ENCODE measurements around the gene ZFC3H1.

ZFC3H1 gene

DNA sequence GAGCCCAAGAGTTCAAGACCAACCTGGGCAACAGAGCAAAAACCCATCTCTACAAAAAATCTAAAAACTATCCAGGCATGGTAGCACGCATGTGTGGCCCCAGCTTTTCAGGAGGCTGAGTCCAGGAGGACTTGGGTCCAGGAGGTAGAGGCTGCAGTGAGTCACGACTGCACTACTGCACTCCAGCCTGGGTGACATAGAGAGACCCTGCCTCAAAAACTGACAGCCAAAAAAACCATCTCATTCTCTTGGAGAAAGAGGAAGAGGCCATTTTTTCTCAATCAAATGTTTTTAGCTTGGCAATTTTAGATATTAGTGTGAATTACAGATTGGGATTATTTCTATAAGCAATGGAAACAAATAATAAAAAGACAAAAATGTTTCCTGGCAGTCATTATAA, 38.2 kb downstream of the ZFC3H1 start:
- no peak overlapping the region for H3K4me3 ChIP-seq (ENCODE audit: low read depth, low read length)
- DNase-seq (ENCODE audit: low read depth) = no peak
- TF ChIP-seq, protein P1, sequence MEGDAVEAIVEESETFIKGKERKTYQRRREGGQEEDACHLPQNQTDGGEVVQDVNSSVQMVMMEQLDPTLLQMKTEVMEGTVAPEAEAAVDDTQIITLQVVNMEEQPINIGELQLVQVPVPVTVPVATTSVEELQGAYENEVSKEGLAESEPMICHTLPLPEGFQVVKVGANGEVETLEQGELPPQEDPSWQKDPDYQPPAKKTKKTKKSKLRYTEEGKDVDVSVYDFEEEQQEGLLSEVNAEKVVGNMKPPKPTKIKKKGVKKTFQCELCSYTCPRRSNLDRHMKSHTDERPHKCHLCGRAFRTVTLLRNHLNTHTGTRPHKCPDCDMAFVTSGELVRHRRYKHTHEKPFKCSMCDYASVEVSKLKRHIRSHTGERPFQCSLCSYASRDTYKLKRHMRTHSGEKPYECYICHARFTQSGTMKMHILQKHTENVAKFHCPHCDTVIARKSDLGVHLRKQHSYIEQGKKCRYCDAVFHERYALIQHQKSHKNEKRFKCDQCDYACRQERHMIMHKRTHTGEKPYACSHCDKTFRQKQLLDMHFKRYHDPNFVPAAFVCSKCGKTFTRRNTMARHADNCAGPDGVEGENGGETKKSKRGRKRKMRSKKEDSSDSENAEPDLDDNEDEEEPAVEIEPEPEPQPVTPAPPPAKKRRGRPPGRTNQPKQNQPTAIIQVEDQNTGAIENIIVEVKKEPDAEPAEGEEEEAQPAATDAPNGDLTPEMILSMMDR (IDR thresholded peaks at IDR 0.05; ENCODE audit: insufficient read depth, low read depth, low read length, missing control alignments) = no peak

GRCh38 chr12:71621938-71622337, 41.7 kb downstream of the ZFC3H1 start:
- TF ChIP-seq, protein P1 (IDR thresholded peaks at IDR 0.05; ENCODE audit: insufficient read depth, low read depth, low read length, missing control alignments) = no peak
- DNase-seq (ENCODE audit: low read depth) = no peak
- H3K4me3 ChIP-seq (ENCODE audit: low read depth, low read length) = no peak overlapping the region

DNA sequence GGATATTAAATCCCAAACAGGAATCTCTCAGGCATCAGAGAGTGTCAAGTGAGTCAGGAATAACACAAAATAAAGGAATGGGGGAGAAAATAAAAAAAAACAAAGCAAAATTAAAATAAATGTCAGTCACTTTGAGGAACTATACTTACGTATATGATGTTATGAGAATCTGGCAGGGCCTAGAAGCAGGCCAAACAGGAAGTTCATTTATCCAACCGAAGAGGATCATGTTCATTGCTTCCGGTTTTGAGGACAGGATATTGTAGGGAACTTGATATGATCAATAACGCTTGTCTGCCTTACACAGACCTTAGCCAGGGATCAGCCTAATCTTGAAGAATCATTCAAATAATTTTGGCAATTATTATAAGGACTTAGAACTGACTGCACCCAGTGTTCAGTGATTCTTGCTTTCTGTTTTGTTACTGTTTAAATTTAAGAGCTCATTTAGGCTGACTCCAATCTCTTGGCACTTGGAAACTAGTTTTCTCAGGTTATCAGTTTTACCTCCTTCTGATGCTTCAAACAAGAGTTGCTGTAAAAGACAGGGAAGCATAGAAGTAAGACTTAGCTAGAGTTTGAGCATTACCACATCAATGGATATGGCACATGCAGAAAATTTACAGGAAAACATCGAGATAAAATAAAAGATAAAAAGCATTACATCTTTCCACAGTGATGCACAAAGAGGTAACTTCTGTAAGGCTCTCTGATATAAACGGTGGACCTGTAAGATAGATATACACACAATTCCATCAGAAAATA, 53.4 kb downstream of the ZFC3H1 start:
- TF ChIP-seq, protein P1 (IDR thresholded peaks at IDR 0.05; ENCODE audit: insufficient read depth, low read depth, low read length, missing control alignments) = no peak
- H3K4me3 ChIP-seq (ENCODE audit: low read depth, low read length) = no peak overlapping the region
- no peak for DNase-seq (ENCODE audit: low read depth)

DNA sequence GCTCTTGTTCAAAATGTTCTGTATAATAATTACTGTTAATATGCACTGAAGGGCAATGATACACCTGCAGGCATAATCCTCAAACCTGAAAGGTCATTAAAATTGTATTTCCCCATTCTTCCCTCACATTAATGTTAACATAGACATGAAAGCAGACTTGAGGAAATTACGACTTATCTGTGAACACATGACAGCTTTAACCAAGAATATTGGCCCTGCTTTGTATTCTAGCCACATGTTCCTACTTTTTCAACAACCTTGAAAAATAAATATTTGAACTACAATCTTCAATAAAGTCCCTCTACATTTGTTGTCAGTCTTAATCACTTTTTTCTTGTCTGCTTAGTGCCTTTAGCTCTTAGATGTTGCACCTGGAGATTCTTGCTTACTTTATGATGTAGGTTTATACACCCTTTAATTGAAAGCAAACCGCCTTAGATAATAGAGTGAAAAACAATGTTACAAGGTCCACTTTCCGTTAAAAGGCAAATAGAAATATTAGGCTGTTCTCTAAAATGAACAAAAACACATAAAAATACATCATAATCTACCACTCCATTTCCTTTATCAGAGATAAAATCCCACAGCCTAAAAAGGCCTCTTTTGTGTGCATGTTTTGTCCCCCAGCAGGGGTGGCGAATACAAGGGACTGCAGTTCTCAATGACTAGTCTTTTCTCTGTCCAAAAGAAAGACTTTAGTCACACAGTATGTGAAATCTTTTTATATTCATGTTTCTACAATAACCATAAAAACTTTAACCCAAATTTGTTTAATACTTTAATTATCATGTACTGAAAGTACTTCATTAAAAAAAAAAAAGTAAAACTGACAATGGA, 55.9 kb downstream of the ZFC3H1 start:
- TF ChIP-seq, protein P1 (IDR thresholded peaks at IDR 0.05; ENCODE audit: insufficient read depth, low read depth, low read length, missing control alignments) = no peak
- H3K4me3 ChIP-seq (ENCODE audit: low read depth, low read length) = no peak overlapping the region
- no peak for DNase-seq (ENCODE audit: low read depth)

- H3K4me3 ChIP-seq (ENCODE audit: low read depth, low read length) = no peak overlapping the region
- DNase-seq (ENCODE audit: low read depth) = no peak
- TF ChIP-seq, protein P1 (IDR thresholded peaks at IDR 0.05; ENCODE audit: insufficient read depth, low read depth, low read length, missing control alignments) = no peak
These were observed 58.6 kb downstream of the ZFC3H1 start for GRCh38 chr12:71605039-71605438.

DNA sequence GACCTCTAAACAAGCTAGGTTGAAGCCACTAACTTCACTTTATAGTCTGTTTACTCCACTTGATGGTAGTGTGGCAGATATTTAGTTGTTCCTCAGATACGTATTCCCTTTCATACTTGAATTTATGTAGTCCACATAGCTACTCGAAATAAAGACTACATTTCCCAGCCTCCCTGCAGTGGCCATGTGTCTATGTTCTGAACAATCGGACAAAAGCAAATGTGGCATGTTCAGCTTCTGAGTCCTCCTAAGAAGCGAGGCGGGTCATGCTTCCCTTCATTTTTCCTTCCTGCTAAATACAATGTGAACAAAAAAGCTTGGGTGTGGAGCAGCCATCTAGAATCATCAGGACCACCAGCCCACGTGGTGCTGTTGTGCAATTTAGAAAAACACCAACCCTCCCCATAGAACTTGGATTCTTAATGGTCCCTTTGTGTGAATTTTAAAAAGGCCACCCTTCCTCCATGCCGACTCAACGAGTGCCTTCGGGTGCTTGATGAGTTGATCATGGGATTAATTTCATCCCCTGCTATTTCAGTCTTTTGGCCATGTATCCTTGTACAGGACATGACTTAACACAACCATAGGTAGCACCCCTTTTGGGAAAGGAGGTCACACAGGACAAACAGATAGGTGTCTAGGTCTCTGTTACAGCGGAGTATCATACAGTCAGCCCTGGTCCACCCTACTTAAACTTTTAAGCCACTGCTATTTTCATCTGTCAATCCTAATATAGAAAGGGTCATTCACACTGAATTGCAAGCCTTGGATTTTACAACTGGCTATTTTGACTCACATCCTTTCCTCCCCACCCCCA, 60.7 kb downstream of the ZFC3H1 start:
- DNase-seq (ENCODE audit: low read depth) = no peak
- H3K4me3 ChIP-seq (ENCODE audit: low read depth, low read length) = no peak overlapping the region
- TF ChIP-seq, protein P1 (IDR thresholded peaks at IDR 0.05; ENCODE audit: insufficient read depth, low read depth, low read length, missing control alignments) = no peak

All from GM12865 (cell line).